HG03378 (cell line): Measurements from ENCODE around the gene MORF4L1.
"Not testable (repeated sequence)": the region's sequence is repeated elsewhere in the genome, so short reads cannot be mapped to it uniquely, and the experiment has no call there.

Experiments used
- ATAC-seq: cut with Tn5 transposase; IDR thresholded peaks from one replicate; pipeline ENCODE4 v1.9.1; 2021; ENCODE audit warnings: mild to moderate bottlenecking, moderate library complexity; ENCODE audit not compliant: unreplicated experiment

The MORF4L1 gene

GRCh38 chr15:78854833-78855372, 17.8 kb upstream of the MORF4L1 start:
- ATAC-seq = no peak

- no peak for ATAC-seq
These were observed 16.9 kb upstream of the MORF4L1 start for GRCh38 chr15:78855746-78856145.

DNA sequence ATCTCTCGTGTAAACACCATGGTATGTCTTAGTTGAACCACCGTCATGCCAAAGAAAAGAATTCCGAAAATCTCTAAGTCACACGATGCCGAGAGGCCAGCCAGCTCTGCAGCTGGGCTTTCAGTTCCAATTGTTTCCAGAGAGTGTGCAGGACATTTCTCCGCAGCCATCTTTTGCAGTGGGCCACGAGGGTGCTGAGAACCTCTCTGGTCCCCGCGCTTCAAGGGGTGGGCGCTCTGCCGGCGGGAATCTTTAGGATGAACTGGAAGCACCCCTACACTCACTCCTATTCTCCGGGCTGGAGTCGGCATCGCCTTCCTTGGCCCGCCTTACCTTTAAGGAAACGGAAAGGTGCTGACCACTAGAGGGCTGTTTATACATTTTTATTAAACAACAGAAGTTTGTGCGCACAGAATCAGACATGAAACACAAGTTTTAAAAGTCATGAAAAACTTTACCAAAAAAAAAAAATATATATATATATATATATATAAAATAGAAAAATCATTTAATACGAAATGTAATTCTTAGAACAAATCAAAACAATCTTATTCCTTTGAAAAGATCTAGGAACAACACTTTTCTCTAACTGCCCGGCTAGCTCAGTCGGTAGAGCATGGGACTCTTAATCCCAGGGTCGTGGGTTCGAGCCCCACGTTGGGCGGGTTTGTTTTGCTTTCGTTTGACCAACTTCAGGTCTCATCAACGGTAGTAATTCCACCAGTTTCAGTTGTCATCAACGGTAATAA, 12.5 kb upstream of the MORF4L1 start:
- peak; percentile 84 for ATAC-seq

- not testable (repeated sequence) for ATAC-seq
These were observed 7.1 kb upstream of the MORF4L1 start for GRCh38 chr15:78865585-78865984.

GRCh38 chr15:78866031-78866430, 6.7 kb upstream of the MORF4L1 start:
- not testable (repeated sequence) for ATAC-seq

DNA sequence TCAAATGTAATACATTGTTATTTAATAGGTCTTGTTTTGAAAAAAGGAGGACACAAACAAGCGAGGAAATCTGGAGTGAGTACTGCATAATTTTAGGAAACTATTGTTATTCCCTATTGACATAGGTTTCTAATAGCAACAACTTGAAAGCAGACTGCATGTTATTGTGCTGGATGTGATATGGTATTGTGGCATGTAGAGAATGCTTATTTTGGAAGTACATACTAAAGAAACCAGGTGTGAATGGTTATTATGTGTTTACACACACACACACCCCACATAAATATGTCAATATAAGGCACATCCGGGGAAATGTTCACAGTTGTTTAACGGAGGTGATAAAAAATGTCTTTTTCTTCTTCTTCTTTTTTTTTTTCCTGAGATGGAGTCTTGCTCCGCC, 5.9 kb upstream of the MORF4L1 start:
- no peak for ATAC-seq

DNA sequence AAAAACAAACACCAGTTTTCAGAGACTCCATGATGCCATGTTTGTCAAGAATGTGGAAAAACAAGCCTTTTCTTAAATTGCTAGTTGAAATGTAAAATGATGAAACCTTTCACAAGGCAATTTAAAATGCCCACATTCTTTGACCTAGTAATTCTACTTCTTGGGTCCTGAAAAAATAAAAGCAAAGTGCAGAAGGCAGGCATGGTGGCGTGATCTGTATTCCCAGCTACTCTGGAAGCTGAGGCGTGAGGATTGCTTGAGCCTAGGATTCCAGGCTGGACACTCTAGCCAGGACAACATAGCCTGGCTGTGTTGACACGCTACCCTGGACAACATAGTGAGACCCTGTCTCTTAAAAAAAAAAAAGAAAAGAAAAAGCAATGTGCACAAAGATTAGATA, 4.3 kb upstream of the MORF4L1 start:
- no peak for ATAC-seq

- ATAC-seq = not testable (repeated sequence)
These were observed 1.1 kb upstream of the MORF4L1 start for GRCh38 chr15:78871483-78872127.

- ATAC-seq = peak; percentile 65
These were observed 492 bp downstream of the MORF4L1 start for GRCh38 chr15:78872972-78873792.

DNA sequence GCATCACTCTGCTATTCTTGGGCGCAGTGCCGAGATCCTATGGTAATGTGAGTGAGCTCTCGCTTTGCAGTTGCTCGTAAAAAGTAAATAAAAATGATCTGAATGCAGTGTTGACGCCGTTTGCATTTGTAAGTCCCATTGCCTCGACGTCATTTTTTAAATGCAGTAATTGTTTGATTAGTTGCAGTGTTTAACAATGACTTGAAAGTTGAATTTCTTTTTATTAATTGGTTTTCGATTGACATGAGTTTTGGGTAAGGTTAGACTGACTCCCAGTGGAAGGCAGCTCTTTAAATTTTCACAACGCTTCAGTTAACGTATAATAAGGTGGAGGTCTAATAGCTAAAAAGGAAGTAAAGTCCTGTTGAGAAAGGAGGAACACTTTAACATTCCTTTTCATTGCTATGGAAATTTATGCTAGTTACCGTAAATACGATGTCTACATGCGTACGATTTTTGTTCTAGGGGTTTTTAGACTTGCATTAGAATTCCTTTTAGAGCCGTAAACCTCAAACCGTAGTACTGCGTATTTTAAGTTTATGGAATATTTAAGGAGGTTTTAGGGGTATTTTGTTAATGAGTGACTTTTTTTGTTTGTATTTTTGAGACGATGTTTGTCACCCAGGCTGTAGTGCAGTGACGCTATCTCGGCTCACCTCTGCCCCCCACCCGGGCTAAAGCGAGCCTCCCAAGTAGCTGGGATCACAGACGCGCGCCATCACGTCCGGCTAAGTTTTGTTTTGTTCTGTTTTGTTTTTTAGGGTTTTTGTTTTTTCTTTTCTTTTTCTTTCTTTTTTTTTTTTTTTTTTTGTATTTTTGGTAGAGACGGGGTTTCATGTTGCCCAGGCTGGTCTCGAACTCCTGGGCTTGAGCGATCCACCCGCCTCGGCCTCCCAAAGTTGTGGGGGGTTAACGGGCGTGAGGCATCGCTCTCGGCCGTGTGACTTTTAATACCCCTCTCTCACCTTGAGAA, 1.4 kb downstream of the MORF4L1 start:
- peak; percentile 11 for ATAC-seq

- no peak for ATAC-seq
These were observed 2.6 kb downstream of the MORF4L1 start for GRCh38 chr15:78875107-78875914.

- not testable (repeated sequence) for ATAC-seq
These were observed 4.3 kb downstream of the MORF4L1 start for GRCh38 chr15:78876954-78877353.

- ATAC-seq = no peak
These were observed 5.7 kb downstream of the MORF4L1 start for GRCh38 chr15:78878356-78878755.

GRCh38 chr15:78879517-78880241, 7.0 kb downstream of the MORF4L1 start:
- ATAC-seq = no peak

- no peak for ATAC-seq
These were observed 7.5 kb downstream of the MORF4L1 start for GRCh38 chr15:78880242-78880533.

- ATAC-seq = no peak
These were observed 8.1 kb downstream of the MORF4L1 start for GRCh38 chr15:78880813-78881212.

DNA sequence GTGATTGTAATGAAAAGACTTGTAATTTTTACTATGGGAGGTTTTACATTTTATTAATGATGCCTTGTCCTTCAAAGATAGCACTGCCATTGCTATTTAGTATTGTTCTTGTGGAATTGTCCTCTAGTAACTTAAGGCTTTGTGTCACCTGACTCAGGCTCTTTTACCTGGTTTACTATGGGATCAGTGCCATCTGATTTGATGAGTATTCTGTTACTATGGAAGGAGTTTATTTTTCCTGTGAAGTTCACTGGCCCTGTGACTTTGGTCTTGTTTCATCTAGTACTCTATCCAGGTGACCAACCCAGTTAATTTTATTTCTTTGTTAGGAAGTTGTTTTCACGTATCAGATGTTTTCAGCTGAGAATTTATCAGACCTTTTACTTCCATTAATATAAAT, 9.0 kb downstream of the MORF4L1 start:
- ATAC-seq = no peak

DNA sequence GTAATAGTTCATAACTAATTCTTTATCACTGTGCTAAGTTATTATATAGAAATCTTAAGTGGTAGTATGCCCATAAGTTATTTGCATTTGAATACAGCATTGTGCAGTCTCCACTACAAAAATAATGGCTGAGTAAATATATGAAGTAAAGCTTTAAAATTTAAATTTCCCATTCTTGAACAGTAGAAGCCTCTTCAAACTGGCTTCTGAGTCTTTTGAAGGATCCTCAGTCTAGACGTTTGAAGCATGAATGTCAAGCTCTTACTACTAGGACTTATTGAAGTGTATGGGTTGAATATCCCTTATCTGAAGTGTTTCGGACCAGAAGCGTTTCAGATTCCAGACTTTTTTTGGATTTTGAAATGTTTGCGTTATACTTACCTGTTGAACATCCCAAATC, 16.3 kb downstream of the MORF4L1 start:
- no peak for ATAC-seq

- no peak for ATAC-seq
These were observed 20.8 kb downstream of the MORF4L1 start for GRCh38 chr15:78893538-78893937.
